Measurements from ENCODE around the gene ABHD13. TPM values are rescaled to one million over a fixed set of nuclear protein-coding genes. Genes with fewer than 3 reads are reported as not detected.

Gene ABHD13
- total and polyA plus RNA-seq, 2 donors: 7.9 to 18.0 TPM

DNA sequence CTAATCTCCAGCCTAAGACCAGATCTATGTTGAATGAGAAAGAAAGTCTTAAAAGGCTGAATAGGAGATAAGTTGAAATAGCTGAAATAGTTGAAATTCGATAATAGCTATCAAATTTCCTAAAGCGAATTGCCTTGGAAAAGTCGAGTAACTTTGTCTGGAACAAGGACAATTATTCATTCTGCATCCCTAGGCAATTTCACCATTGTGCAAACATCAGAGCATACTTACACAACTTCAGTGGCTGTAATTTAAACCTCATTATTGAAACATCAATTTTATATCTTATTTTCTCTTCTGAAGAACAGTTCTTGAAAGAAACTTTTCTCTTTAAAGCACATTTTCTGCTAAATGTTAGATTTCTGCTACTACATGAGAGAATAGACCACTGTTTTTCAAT, 64.9 kb downstream of the ABHD13 start:
- 37% methylated on average over 3 of the region's 3 CpGs for WGBS
- Histone ChIP-seq H3K4me1 (ENCODE audit: insufficient read depth) (no peaks in the 10 kb centered on the region), H3K27ac (ENCODE audit: low read depth) (no peak overlapping the region), H3K4me3 (ENCODE audit: low read depth, low read length) (no peak overlapping the region), H3K36me3 (ENCODE audit: insufficient read depth) (no peaks in the 10 kb centered on the region)
- DNase-seq (ENCODE audit: extremely low spot score): no peak

Other genes with a start within 250 kb of the ABHD13 start
- 14.6 TPM for gene LIG4, start 2.9 kb upstream of the ABHD13 start, total RNA-seq
- 6.5 TPM for gene LIG4, start 2.9 kb upstream of the ABHD13 start, polyA plus RNA-seq
- 6.9 TPM for gene TNFSF13B, start 51.3 kb downstream of the ABHD13 start, total RNA-seq
- 3.8 TPM for gene TNFSF13B, start 51.3 kb downstream of the ABHD13 start, polyA plus RNA-seq